NCI-H2227 (cell line): ENCODE measurements around the gene PLXNA2.

Experiments used
- DNase-seq: peaks from one replicate; lab custom pipeline; 2025; ENCODE audit not compliant: unreplicated experiment; lab: John Stamatoyannopoulos, UW

PLXNA2 gene, protein sequence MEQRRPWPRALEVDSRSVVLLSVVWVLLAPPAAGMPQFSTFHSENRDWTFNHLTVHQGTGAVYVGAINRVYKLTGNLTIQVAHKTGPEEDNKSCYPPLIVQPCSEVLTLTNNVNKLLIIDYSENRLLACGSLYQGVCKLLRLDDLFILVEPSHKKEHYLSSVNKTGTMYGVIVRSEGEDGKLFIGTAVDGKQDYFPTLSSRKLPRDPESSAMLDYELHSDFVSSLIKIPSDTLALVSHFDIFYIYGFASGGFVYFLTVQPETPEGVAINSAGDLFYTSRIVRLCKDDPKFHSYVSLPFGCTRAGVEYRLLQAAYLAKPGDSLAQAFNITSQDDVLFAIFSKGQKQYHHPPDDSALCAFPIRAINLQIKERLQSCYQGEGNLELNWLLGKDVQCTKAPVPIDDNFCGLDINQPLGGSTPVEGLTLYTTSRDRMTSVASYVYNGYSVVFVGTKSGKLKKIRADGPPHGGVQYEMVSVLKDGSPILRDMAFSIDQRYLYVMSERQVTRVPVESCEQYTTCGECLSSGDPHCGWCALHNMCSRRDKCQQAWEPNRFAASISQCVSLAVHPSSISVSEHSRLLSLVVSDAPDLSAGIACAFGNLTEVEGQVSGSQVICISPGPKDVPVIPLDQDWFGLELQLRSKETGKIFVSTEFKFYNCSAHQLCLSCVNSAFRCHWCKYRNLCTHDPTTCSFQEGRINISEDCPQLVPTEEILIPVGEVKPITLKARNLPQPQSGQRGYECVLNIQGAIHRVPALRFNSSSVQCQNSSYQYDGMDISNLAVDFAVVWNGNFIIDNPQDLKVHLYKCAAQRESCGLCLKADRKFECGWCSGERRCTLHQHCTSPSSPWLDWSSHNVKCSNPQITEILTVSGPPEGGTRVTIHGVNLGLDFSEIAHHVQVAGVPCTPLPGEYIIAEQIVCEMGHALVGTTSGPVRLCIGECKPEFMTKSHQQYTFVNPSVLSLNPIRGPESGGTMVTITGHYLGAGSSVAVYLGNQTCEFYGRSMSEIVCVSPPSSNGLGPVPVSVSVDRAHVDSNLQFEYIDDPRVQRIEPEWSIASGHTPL (N-terminal part only)

DNA sequence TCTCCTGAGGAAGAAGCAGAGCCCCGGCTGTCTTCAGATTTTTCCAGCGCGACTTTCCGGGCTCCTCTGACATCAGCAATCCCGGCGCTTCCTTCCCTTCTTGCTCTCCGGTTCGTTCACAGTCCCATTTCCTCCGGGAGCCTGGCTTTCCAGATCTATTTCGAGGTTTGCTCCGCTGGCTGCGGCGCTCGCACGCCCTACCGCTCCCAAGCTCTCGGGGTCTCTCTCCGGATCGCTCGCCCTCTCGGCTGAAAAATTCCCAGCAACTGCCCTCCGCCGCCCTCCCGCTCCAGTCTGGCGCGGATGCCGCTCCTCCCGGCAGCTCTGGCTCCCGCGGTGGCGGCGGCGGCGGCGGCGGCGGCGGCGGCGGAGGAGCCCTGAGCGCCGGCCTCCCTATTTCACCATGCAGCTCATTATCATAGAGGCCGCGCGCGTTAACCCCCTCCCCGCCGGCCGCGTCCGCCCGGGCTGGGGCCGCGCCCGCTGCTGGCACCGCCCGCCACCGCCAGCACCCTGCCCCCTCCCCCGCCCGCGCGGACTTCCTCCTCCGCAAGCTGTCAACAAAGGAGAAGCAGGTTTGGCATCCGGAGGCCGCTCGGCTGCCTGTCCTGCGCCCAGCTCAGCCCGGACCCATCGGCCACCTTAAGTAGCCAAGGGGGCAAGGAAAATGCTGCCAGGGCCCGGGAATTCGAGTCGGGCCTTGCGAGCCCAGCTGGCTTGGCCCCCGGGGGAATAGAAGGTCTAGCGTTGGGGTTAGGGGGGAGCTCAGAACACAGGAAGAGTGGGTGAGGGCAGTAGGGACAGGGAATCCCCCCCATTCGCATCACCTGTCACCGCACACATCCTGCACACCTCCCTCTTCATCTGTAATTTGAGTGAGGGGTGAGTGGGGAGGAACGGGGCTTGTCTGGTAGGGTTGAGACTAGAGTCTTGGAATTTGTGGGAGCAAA lies at the start of gene PLXNA2:
Gene PLXNA2, minus strand, starts transcription at position 418 of the 950 bp plus-strand sequence. CDS start 26,462 bp downstream, outside the sequence.
- peak; percentile 68 for DNase-seq

DNA sequence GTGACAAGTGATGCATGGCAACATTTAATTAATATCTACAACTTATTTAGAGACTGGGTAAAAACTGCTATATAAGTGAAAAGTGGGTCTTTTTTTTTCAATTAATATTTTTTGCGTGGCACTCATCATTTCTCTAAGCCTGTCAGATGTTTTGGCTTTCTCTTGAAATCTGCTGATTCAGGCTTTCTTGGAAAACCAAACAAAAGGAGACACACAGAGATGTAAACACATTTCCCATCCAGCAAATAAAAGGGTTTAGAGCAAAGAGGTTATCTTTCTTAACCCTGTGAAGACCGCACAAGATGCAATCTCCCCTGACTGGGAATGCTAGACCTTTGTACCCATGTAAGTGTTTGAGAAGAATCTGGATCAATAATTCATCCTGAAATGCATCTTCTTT lies 48.7 kb upstream of the PLXNA2 start:
- DNase-seq: peak; percentile 9

DNA sequence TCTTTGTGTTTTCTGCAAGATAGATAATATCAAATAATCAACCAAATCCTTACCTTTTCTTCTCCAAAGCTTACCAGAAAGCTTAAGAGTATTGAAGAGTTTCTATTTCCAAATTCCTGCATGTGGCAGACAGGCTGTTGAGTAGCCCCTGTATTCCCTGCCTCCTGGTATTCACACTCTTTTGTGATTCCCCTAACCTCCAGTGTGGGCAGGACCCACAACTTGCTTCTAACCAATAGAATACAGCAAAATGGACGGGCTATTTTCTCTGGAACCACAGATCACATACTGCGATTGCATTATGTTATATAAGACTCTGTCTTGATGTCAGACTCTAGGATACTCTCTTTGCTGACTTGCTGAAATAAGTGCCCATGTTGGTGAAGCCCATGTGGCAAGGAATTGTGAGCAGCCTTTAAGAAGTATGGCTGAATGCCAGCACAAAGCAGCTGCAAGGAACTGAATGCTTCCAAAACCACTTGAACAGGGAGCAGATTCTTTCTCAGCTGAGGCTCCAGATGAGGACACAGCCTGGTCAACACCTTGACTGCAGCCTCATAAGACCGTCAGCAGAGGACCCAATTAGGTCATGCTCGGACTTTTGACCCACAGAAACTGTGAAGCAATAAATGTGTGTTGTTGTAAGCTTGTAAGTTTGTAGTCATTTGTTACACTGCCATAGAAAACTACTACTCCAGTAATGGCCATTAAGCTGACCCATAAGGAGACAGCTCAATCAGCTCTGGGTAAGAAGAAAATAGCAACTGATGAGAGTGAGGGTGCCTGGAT lies 47.9 kb upstream of the PLXNA2 start:
- DNase-seq: no peak

DNA sequence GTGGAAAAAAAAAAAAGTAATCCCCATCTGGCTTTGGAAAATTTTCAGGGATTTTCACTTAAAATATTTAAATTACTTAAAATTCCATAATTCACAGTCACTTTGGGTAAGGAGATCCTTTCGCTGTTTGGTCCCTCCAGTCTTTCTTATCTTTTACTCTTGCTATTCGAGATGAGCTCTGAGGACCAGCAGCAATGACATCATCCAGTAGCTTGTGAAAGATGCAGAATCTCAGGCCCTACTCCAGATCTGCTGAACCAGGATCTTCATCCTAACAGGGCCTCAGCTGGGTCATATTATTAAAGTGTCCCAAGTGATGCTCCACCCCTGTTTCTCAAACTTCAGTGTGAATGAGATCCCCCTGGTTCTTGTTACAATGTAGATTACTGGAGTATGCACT lies 46.9 kb upstream of the PLXNA2 start:
- no peak for DNase-seq

DNA sequence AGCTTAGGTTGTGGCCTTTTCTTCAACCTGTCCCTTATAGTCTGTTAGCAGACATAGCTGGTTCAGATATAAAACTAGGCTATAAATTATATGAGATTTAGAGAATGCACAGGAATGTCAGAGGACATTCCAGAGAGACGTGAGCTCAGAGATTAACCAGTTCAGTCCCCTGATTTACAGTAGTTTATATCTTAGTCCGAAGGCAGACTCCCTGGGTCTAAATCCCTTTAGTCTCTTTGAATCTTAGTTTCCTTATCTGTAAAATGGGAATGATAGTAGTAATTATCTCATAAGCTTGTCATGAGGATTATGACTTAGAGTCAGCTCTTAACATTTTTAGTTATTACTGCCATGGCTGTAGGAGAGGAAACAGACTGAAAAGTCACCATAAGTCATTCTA lies 45.5 kb upstream of the PLXNA2 start:
- DNase-seq: no peak

DNA sequence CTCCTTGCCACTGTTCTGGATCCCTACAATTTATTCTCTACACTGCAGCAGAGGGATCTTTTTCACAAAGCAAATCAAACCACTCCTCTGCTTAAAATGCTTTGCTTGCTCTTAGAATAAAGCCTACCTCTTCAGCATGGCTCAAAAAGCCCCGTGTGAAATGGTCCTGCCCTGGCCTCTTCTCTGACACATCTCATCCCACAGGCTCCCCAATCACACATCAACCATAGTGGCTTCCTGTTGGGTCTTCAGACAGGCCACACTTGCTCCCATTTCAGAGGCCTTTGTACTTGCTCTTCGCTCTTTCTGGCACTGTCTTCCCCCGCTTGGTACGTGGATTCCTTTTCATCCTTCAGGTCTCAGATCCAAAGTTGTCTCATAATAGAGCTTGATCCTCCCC lies 44.3 kb upstream of the PLXNA2 start:
- no peak for DNase-seq

DNA sequence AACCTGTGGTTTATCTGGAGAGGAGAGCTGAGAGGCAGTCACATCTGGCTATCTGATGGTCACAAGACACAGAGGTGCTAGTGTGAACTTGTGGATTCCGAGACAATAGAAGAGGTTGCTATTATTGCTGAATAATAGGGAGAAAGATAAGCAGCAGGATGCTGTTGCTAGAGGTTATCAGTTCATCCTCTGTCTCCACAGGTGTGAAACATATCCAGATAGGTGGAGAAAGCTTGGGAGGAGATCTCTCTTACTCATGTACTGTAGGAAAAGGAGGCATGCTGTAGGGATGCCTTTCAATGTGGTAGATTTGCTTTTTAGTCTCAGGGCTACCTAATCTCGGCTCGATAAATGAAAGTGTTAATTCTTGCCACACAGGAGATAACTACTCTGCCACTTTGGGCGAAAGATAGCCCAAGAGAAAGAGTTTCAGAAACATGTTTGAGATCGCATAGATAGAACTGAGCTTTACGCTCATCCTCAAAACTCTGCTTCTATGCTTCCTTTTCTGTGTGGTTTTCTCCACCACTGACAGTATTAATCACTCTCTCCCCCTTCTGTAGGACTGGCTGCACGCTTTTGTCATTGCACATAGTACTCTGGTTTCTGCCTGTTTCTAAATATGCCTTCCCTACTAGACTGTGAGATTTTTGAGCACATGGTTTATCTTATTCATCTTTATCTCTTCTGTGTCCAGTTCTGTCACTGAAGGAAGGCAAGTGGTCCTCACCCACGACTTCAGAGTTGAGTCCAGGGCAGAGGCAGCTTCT lies 36.7 kb upstream of the PLXNA2 start:
- no peak for DNase-seq

DNA sequence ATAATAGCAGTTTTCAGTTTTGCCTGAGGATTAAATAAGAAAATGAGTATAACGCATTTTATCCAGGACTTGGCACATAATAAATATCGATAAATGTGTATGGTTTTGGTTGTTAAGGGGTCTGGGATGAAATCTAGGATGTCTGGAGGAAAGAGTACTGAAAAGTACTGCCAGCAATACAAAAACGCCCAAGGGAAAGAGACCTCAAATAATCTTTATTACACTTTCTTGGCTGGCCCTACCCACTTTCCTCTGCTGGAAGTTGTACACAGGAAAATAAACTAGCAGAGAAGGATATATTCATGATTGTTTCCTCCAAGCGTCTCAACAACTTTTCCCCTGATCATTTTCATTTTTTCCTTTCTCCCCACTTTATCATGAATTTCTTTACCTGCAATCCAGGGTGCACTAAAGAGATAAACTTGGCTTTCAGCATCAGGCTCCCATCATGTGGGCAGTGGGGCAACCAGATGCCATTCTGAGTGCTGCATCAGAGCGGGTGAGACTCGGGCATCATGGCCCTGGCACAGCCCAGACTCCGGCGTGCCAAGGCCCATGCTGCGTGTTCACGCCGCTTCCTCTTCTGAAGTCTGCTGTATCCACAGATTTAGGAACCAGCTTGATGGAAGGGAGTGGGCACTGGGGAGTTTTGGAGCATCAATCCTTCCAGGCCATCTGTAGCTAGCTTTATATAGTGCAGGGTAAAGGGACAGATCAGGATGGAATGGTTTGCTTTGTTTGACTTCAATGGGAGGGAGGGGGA lies 35.8 kb upstream of the PLXNA2 start:
- DNase-seq: no peak

DNA sequence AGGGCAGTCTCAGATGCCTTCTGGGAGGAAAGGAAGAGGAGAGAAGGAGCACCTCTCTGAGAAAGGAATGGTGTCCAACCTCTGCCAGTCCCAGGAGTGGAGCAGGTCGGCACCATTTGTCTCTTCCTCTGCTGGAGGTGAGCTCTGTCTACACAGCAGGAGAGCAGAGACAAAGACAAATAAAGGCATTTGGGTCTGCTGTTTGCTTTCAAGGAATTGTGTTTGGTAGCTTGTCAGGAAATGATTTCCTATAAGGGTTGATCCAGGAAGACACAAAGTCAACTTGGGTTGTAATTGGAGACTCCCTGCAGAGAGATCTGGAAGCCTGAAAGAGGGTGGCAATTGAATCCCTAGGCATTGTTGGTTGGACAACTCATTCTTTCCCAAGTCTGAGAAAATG lies 34.5 kb upstream of the PLXNA2 start:
- no peak for DNase-seq

DNA sequence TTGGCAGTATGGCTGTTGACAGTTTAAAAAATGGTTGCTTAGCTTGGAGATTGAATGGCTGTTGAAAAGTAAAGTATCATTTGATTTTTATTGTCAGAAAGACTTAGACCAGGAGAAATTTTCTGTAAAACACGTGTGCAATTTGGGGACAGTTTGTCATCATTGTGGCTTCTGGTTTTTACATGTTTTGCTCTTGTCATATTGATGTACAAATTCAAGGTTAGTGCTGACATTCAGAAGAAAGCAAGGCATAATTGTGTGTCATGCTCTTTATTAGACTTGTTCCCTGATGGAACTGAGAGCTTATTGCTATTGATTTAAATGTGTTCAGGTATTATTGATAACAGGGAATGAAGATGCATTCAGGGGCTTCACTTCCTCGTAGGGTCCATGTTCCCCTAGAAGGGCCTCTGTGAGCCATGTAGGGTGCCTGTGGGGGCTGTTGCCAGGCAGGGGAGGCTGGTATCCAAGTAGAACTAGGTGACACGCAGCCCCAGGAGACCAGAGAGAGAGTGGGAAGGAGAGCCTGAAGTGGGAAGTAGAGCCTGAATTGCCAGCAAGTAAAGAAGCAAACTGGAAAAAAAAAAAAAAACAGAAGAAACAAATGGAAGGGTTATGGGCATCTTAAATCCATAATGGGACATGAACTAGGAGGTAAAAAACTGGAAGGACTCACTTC lies 32.7 kb upstream of the PLXNA2 start:
- no peak for DNase-seq

DNA sequence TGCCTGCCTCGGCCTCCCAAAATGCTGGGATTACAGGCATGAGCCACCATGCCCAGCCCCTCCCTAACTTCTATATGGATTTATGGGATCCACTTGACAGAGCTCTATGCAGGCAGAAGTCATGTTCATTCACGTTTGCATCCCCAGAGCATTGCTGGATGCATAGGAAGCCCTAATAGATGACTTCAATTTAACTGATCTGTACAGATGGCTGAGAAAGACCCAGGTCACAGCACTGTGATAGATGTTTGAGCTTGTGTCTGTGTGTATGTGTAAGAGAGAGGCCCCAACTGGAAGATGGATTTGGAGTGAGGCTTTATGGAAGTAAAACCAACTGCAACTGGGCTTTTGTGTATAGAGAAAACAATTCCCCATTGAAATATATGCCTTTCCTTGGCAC lies 30.9 kb upstream of the PLXNA2 start:
- DNase-seq: no peak

DNA sequence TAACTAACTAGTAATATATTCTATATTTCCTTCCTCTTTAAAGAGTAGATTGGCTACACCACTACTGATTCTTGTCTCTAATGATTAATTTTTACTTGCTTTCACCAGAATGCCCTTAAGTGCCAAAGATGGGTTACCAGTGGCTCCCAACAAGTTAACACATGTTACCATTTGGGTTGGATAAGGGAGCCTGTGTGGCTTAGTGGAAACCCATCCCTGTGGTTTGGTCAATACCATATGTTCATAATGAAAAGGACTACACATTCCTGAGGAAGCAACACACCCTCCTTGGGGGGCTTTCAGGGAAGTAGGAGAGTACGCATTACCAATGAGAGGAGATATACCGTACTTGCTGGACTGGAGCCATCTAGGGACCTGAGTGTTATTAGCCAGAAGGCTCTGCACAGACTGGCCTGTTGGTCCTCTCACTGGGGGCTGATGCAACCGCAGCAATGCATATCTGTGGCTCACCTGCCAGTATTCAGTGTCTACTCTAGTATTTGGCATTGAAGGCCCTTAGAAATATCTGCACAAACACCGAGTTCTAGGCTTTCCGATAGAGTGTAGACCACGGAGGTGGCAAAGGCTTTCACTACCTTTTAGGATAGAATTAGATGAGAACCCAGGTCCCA lies 29.3 kb upstream of the PLXNA2 start:
- DNase-seq: no peak

DNA sequence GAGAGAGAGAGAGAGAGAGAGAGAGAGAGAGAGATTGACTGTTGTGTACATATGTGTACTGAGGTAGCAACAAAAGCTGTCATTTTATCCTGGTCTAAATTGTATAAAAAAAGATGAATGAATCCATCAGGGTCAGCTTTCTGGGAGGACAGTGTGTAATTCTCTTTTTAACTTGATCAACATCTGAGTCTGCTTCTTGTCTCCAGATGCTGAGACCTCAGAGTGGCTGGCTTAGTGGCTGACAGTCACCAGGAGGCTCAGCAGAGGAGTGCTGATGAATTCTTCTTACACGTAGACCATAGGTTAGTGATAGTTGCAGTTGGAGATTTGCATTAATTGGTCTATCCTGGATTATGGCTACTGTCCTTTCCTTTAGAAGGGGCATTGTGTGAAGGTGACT lies 28.5 kb upstream of the PLXNA2 start:
- no peak for DNase-seq

DNA sequence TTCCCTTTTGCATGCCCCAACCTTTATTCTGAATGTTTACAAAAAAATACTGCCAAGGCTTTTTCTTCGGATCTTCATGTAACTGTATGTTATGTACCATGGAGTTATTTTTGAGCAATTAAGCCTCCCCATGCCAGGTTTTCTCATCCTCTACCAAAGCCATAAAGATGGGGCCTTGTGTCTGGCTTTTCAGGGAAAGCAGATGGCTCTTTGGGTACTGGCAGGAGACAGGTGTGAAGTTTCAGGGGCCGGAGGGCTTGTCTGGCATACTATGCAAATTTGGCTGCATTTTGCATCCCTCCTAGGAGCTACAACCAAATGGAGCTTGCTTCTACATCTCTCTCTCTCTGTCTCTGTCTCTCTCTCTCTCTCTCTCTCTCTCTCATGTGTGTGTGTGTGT lies 28.1 kb upstream of the PLXNA2 start:
- DNase-seq: no peak

DNA sequence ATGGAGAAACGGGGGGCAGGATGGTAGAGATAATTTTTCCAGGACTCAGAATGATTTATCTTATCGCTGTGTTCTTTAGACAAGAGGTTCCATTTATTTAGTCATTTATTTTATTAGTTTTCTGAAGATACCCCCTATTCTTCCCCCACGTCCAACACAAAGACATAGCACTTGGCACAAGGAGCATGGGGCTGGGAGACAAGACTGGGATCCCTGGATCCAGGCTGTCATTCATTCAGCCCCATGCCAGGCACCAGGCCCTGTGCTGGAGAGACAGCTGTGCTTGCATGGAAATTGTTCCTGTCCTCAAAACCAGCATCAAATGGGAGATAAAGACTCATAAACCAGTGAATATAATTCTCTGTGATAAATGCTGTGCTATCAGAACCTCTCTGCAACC lies 27.1 kb upstream of the PLXNA2 start:
- DNase-seq: no peak

DNA sequence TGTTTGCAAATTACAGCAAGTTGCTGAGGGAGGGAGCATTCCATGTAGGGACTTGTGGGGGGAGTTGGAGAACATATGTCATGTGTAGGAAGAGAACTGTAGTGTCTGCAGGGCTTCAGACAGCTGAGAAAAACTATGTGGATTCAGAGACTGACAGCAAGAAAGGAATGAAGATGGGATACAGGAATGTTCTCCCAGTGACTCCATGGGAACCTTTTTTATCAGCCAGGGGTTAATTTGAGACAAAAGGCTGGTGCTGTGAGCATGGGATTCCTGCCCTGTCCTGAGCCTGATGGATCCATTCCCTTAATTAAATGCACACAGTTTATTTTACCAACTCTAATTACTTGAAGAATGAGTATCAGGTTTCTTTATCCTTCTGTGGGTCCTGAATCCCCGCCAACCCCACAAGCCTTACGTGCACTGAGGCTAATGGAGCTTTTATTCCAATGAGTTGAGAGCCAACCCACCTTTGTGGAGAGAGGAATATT lies 26.5 kb upstream of the PLXNA2 start:
- no peak for DNase-seq

DNA sequence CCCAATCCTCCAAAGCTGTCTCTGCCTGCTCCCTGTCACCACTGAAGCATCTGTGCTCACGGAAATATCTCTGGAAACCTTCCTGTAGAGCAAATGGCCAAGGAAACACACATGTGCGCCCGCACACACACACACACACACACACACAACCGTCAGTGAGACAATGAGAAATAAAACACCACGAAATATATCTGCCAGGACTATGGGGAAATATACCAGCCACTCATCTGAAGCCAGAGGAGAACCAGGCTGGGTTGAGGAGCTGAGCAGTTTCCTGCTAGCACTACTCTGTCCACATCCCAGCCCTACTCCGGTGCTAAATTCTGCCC lies 25.1 kb upstream of the PLXNA2 start:
- no peak for DNase-seq
